ENCODE results near the gene LGR5. TPM values are rescaled to one million over a fixed set of nuclear protein-coding genes. Genes with fewer than 3 reads are reported as not detected.

LGR5 gene
- total and polyA plus RNA-seq, 2 of the 8 experiments (the other 6 are each of a cell fraction or from before 2014, with no cell fraction given), result 0.08 to 0.19 TPM

DNA sequence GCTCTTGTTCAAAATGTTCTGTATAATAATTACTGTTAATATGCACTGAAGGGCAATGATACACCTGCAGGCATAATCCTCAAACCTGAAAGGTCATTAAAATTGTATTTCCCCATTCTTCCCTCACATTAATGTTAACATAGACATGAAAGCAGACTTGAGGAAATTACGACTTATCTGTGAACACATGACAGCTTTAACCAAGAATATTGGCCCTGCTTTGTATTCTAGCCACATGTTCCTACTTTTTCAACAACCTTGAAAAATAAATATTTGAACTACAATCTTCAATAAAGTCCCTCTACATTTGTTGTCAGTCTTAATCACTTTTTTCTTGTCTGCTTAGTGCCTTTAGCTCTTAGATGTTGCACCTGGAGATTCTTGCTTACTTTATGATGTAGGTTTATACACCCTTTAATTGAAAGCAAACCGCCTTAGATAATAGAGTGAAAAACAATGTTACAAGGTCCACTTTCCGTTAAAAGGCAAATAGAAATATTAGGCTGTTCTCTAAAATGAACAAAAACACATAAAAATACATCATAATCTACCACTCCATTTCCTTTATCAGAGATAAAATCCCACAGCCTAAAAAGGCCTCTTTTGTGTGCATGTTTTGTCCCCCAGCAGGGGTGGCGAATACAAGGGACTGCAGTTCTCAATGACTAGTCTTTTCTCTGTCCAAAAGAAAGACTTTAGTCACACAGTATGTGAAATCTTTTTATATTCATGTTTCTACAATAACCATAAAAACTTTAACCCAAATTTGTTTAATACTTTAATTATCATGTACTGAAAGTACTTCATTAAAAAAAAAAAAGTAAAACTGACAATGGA is 168.1 kb downstream of the LGR5 start:
- no peak overlapping the region for H2BK5ac ChIP-seq (ENCODE audit: low read depth, low read length)
- no peak overlapping the region for H3K14ac ChIP-seq (ENCODE audit: insufficient read length)
- no peak overlapping the region for H3K4me2 ChIP-seq (ENCODE audit: insufficient read depth in 1 of 2, low read depth in 2 of 2, low read length in 2 of 2)
- ChIA-PET POLR2A (ENCODE audit: partially characterized antibody) (interaction anchor here (1.3 kb wide), 1 partner anchor 18 kb away, joined by 4 read pairs; no protein-coding TSS in a partner anchor), CTCF (ENCODE audit: partially characterized antibody) (no interaction called here)
- no peak overlapping the region for H2BK12ac ChIP-seq (ENCODE audit: low read depth, low read length)
- no peaks in the 10 kb centered on the region for H3K79me2 ChIP-seq (ENCODE audit: control insufficient read depth in 1 of 2, insufficient read depth in 2 of 2, low read length in 2 of 2)
- H4K20me1 ChIP-seq (replicated peaks in 1 of 2; ENCODE audit: control insufficient read depth in 1 of 2, insufficient read depth in 2 of 2, low read length in 2 of 2), result no peaks in the 10 kb centered on the region
- H3K79me1 ChIP-seq (ENCODE audit: low read depth, low read length), result no peaks in the 10 kb centered on the region
- H3K4me1 ChIP-seq (replicated peaks in 1 of 4; ENCODE audit: control insufficient read depth in 3 of 4, insufficient read depth in 4 of 4, low read length in 3 of 4), result no peaks in the 10 kb centered on the region
- no peak overlapping the region for H2BK15ac ChIP-seq (ENCODE audit: low read length)
- no peak overlapping the region for H3K27ac ChIP-seq (ENCODE audit: low read depth, low read length)
- no peaks in the 10 kb centered on the region for H3K27me3 ChIP-seq (replicated peaks in 1 of 4; ENCODE audit: control insufficient read depth in 3 of 4, extremely low read depth in 1 of 4, insufficient read depth in 3 of 4, low read length in 3 of 4)
- no peak for DNase-seq (ENCODE audit: low read depth in 1 of 2, low spot score in 2 of 2)
- no peak overlapping the region for H2AK5ac ChIP-seq (ENCODE audit: low read depth, low read length)
- no peak overlapping the region for H3K23ac ChIP-seq (ENCODE audit: insufficient read length)
- H3K9me3 ChIP-seq (ENCODE audit: insufficient read depth in 2 of 2, low read depth in 1 of 2, low read length in 1 of 2), result no peaks in the 10 kb centered on the region
- H2BK120ac ChIP-seq (replicated peaks; ENCODE audit: low read depth, low read length), result no peak overlapping the region
- H3K9ac ChIP-seq (replicated peaks in 1 of 4; ENCODE audit: extremely low read depth in 1 of 4, low read depth in 3 of 4, low read length in 3 of 4), result no peak overlapping the region
- no peak for FAIRE-seq
- H3K56ac ChIP-seq (replicated peaks; ENCODE audit: insufficient read length, low read depth, low read length), result no peak overlapping the region
- 88% methylated on average over 4 of the region's 4 CpGs; no CpG with 5 or more reads in 1 of the 2 experiments for WGBS, 2 experiments (ENCODE audit: extremely low coverage in 1 of 2, insufficient coverage in 1 of 2, insufficient read length in 1 of 2, insufficient replicate concordance in 2 of 2, low coverage in 1 of 2, low lambda C conversion rate in 2 of 2, missing lambda C conversion rate in 1 of 2)
- no peak overlapping the region for H3K4me3 ChIP-seq (ENCODE audit: extremely low read depth in 1 of 4, insufficient read depth in 2 of 4, low read depth in 3 of 4, low read length in 4 of 4)
- no peak overlapping the region for H4K91ac ChIP-seq (replicated peaks; ENCODE audit: insufficient read length, low read length)
- H3K4ac ChIP-seq (replicated peaks; ENCODE audit: insufficient read length, low read depth, low read length), result no peak overlapping the region
- no peak overlapping the region for H3K18ac ChIP-seq (ENCODE audit: extremely low read depth, low read length)
- no peak overlapping the region for H2BK20ac ChIP-seq (ENCODE audit: low read length)
- no peaks in the 10 kb centered on the region for H3K23me2 ChIP-seq (ENCODE audit: low read depth, low read length)
- no peak overlapping the region for H4K8ac ChIP-seq (ENCODE audit: extremely low read depth, insufficient read depth, low read length)
- H4K5ac ChIP-seq (ENCODE audit: insufficient read length, low read depth, low read length), result no peak overlapping the region
- peaks cover 14 to 59% (median 30%) of the 10 kb centered on the region in 4 experiments for H3K36me3 ChIP-seq (ENCODE audit: control insufficient read depth in 2 of 4, insufficient read depth in 4 of 4, low read length in 3 of 4)
- no peak overlapping the region for H2AFZ ChIP-seq (ENCODE audit: low read length)
- TF ChIP-seq TEAD4 (IDR thresholded peaks at IDR 0.05; ENCODE audit: low read depth, low read length) (no peak), SUZ12 (IDR thresholded peaks at IDR 0.05; ENCODE audit: low read length) (no peak), CBX8 (IDR thresholded peaks at IDR 0.05; ENCODE audit: borderline replicate concordance, low read depth, low read length) (no peak), CBX5 (IDR thresholded peaks at IDR 0.05; ENCODE audit: low read depth, low read length) (no peak), CHD2 (IDR thresholded peaks at IDR 0.05; ENCODE audit: low read length) (no peak), TAF1 (IDR thresholded peaks at IDR 0.05; ENCODE audit: low read depth, low read length) (no peak), TBP (IDR thresholded peaks at IDR 0.05; ENCODE audit: low read depth, low read length) (no peak), YY1 (IDR thresholded peaks at IDR 0.05; ENCODE audit: low read depth, low read length) (no peak), RFX5 (IDR thresholded peaks at IDR 0.05; ENCODE audit: borderline replicate concordance, low read depth, low read length) (no peak)
- TF ChIP-seq, protein P1, sequence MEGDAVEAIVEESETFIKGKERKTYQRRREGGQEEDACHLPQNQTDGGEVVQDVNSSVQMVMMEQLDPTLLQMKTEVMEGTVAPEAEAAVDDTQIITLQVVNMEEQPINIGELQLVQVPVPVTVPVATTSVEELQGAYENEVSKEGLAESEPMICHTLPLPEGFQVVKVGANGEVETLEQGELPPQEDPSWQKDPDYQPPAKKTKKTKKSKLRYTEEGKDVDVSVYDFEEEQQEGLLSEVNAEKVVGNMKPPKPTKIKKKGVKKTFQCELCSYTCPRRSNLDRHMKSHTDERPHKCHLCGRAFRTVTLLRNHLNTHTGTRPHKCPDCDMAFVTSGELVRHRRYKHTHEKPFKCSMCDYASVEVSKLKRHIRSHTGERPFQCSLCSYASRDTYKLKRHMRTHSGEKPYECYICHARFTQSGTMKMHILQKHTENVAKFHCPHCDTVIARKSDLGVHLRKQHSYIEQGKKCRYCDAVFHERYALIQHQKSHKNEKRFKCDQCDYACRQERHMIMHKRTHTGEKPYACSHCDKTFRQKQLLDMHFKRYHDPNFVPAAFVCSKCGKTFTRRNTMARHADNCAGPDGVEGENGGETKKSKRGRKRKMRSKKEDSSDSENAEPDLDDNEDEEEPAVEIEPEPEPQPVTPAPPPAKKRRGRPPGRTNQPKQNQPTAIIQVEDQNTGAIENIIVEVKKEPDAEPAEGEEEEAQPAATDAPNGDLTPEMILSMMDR (IDR thresholded peaks at IDR 0.05; ENCODE audit: control extremely low read depth in 1 of 3, insufficient read depth in 1 of 3, low read depth in 1 of 3, low read length in 3 of 3), result no peak
- TF ChIP-seq, protein P2, sequence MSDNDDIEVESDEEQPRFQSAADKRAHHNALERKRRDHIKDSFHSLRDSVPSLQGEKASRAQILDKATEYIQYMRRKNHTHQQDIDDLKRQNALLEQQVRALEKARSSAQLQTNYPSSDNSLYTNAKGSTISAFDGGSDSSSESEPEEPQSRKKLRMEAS (IDR thresholded peaks at IDR 0.05), result no peak
